ENCODE measurements around the gene FXN. TPM values are rescaled to one million over a fixed set of nuclear protein-coding genes. Genes with fewer than 3 reads are reported as not detected.

FXN gene
- total RNA-seq, 1 donor from 2014 or later, result 7.1 TPM

DNA sequence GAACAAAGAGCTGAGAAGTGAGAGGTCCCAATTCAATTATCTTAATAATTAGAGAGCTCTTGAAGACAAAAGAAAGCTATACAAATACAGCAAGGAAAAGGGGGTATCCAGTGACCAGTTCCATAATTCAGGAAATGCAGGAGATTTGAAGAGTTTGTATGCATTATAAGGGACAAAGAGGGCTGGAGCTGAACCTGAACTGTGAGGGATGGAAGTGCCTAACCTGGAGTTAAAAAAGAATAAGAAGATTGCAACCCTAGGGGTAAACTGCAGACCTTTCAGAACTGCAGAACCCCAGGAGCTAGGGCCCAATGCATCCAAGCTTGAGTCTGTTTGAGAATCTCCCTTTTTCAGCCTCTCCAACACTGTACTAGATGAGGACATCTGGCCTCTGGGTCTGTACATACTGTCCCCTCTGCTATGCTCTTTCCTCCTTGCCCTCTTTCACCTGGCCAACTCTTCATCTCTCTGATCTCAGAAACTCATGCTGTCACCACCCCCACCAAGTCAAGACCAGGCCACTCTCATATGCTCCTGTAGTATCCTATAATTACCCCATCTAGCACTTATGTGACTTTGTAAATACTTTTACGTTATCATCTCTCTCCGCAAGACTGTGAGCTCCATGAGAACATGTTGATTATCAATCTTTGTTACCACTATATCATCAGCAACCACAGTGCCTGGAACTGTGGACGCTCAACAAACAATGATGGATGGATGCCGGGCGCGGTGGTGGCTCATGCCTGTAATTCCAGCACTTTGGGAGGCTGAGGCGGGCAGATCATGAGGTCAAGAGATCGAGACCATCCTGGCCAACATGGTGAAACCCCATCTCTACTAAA, 15.0 kb upstream of the FXN start:
- TF ChIP-seq, protein P1, sequence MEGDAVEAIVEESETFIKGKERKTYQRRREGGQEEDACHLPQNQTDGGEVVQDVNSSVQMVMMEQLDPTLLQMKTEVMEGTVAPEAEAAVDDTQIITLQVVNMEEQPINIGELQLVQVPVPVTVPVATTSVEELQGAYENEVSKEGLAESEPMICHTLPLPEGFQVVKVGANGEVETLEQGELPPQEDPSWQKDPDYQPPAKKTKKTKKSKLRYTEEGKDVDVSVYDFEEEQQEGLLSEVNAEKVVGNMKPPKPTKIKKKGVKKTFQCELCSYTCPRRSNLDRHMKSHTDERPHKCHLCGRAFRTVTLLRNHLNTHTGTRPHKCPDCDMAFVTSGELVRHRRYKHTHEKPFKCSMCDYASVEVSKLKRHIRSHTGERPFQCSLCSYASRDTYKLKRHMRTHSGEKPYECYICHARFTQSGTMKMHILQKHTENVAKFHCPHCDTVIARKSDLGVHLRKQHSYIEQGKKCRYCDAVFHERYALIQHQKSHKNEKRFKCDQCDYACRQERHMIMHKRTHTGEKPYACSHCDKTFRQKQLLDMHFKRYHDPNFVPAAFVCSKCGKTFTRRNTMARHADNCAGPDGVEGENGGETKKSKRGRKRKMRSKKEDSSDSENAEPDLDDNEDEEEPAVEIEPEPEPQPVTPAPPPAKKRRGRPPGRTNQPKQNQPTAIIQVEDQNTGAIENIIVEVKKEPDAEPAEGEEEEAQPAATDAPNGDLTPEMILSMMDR (IDR thresholded peaks at IDR 0.05; ENCODE audit: partially characterized antibody, unreplicated experiment), result no peak
- no peaks in the 10 kb centered on the region for H3K27me3 Mint-ChIP-seq (ENCODE audit: unreplicated experiment)
- H3K36me3 Mint-ChIP-seq (ENCODE audit: unreplicated experiment), result no peaks in the 10 kb centered on the region
- H3K4me1 Mint-ChIP-seq (ENCODE audit: low read depth, unreplicated experiment), result peaks cover 2% of the 10 kb centered on the region
- no peak overlapping the region for H3K4me3 Mint-ChIP-seq (ENCODE audit: unreplicated experiment)
- DNase-seq, result no peak
- H3K9me3 Mint-ChIP-seq (ENCODE audit: unreplicated experiment), result no peaks in the 10 kb centered on the region
- no peak overlapping the region for H3K27ac Mint-ChIP-seq (ENCODE audit: unreplicated experiment)

DNA sequence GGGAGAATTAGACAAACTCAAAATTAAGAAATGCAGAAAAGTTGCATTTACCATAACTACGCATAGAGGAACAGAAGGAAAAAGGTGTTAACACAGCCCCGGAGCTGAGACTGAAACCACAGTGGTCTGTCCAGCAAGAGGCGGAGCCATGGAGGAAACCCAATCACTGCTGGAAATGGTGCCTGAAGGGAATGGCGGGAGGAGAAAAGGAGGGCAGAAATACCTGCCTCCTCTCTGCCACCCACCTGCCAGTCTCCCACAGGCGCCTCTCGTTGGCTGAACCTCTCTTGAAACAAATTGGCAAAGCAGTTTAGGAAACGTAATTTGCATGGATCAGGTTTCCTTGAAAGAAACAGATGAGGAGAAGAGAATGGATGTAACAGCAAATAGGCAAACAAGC, 11.9 kb upstream of the FXN start:
- H3K36me3 Mint-ChIP-seq (ENCODE audit: unreplicated experiment), result no peaks in the 10 kb centered on the region
- no peak overlapping the region for H3K4me3 Mint-ChIP-seq (ENCODE audit: unreplicated experiment)
- H3K4me1 Mint-ChIP-seq (ENCODE audit: low read depth, unreplicated experiment), result peaks cover 2% of the 10 kb centered on the region
- no peak for DNase-seq
- TF ChIP-seq, protein P1 (IDR thresholded peaks at IDR 0.05; ENCODE audit: partially characterized antibody, unreplicated experiment), result no peak
- H3K9me3 Mint-ChIP-seq (ENCODE audit: unreplicated experiment), result no peaks in the 10 kb centered on the region
- no peak overlapping the region for H3K27ac Mint-ChIP-seq (ENCODE audit: unreplicated experiment)
- H3K27me3 Mint-ChIP-seq (ENCODE audit: unreplicated experiment), result no peaks in the 10 kb centered on the region

DNA sequence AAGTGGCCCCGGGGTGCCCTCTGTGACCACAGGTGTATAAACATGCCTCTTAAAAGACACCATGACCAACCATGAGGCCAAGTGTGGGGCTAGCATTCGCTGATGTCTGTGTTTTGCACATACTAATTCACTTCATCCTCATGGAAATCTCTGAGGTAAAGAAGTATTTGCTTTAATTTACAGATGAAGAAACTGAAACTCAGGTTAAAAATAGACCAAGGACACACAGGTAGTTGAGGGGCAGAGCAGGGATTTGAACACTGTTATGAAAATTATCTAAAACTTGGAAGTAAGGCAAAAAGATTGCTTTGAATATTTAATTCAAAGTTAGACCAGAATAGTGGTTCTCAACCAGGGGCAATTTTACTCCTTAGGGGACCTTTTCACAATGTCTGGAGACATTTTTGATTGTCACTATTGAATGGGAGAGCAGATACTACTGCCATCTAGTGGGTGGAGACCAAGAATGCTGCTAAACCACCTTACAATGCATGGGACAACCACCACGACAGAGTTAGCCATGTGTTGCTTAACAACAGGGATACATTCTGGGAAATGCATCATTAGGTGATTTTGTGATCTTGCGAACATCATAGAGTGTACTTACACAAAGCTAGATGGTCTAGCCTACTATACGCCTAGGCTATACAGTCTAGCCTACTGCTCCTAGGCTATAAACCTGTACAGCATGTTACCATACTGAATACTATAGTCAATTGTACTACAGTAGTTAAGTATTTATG, 8.0 kb upstream of the FXN start:
- H3K9me3 Mint-ChIP-seq (ENCODE audit: unreplicated experiment), result peaks cover 2% of the 10 kb centered on the region
- peaks cover 3% of the 10 kb centered on the region for H3K27me3 Mint-ChIP-seq (ENCODE audit: unreplicated experiment)
- no peak for DNase-seq
- no peak overlapping the region for H3K27ac Mint-ChIP-seq (ENCODE audit: unreplicated experiment)
- H3K4me3 Mint-ChIP-seq (ENCODE audit: unreplicated experiment), result no peak overlapping the region
- H3K36me3 Mint-ChIP-seq (ENCODE audit: unreplicated experiment), result no peaks in the 10 kb centered on the region
- no peaks in the 10 kb centered on the region for H3K4me1 Mint-ChIP-seq (ENCODE audit: low read depth, unreplicated experiment)
- TF ChIP-seq, protein P1 (IDR thresholded peaks at IDR 0.05; ENCODE audit: partially characterized antibody, unreplicated experiment), result peak; percentile 83

DNA sequence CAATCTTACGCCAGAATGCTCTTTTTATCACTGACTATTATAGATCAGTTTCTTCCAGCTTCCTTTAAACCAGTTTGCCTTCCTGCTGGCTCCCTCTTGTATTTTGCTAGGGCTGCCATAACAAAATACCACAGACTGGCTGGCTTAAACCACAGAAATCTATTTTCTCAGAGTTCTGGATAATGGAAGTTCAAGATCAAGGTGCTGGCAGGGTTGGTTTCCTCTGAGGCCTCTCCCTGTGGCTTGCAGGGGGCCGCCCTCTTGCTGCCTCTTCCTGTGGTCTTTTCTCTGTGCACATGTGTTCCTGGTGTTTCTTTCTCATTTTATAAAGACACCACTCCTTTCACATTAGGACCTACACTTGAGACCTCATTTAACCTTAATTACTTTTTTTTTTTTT, 6.8 kb upstream of the FXN start:
- peaks cover 2% of the 10 kb centered on the region for H3K9me3 Mint-ChIP-seq (ENCODE audit: unreplicated experiment)
- H3K36me3 Mint-ChIP-seq (ENCODE audit: unreplicated experiment), result no peaks in the 10 kb centered on the region
- H3K4me1 Mint-ChIP-seq (ENCODE audit: low read depth, unreplicated experiment), result no peaks in the 10 kb centered on the region
- TF ChIP-seq, protein P1 (IDR thresholded peaks at IDR 0.05; ENCODE audit: partially characterized antibody, unreplicated experiment), result no peak
- no peak overlapping the region for H3K27ac Mint-ChIP-seq (ENCODE audit: unreplicated experiment)
- no peak for DNase-seq
- H3K4me3 Mint-ChIP-seq (ENCODE audit: unreplicated experiment), result no peak overlapping the region
- peaks cover 3% of the 10 kb centered on the region for H3K27me3 Mint-ChIP-seq (ENCODE audit: unreplicated experiment)

DNA sequence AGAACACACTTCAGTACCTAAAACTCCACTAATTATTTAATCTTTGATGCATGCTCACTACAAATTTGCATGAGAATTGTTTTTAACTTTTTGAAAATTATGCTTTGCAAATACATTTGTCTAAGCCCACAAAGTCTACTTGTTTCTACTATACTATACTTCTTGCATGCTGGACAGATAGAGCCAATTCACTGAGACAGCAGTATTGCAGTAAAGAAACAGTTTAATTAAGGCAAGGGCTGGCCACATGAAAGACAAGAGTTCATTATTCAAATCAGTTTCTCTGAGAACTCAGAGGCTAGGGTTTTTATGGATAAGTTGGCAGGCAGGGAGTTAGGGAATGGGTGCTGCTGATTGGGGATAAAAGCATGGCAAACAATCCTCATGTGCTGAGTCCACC, 6.0 kb upstream of the FXN start:
- no peaks in the 10 kb centered on the region for H3K4me1 Mint-ChIP-seq (ENCODE audit: low read depth, unreplicated experiment)
- peaks cover 2% of the 10 kb centered on the region for H3K9me3 Mint-ChIP-seq (ENCODE audit: unreplicated experiment)
- no peak overlapping the region for H3K4me3 Mint-ChIP-seq (ENCODE audit: unreplicated experiment)
- no peak overlapping the region for H3K27ac Mint-ChIP-seq (ENCODE audit: unreplicated experiment)
- DNase-seq, result no peak
- no peaks in the 10 kb centered on the region for H3K36me3 Mint-ChIP-seq (ENCODE audit: unreplicated experiment)
- H3K27me3 Mint-ChIP-seq (ENCODE audit: unreplicated experiment), result peaks cover 3% of the 10 kb centered on the region
- TF ChIP-seq, protein P1 (IDR thresholded peaks at IDR 0.05; ENCODE audit: partially characterized antibody, unreplicated experiment), result no peak

Measured in glutamatergic neuron (in vitro differentiated cells).